Measurements from ENCODE around the gene CCK.
"Not testable (repeated sequence)": the region's sequence is repeated elsewhere in the genome, so short reads cannot be mapped to it uniquely, and the experiment has no call there.

The CCK gene

GRCh38 chr3:42266085-42266484 is at the start of gene CCK:
Gene CCK, minus strand, starts transcription at chr3:42266185. Its CDS starts 2,555 bp downstream, at chr3:42263630.
- no peak for DNase-seq (ENCODE audit: low spot score)

GRCh38 chr3:42314411-42314810 is 48.4 kb upstream of the CCK start:
- DNase-seq (ENCODE audit: low spot score): no peak

GRCh38 chr3:42308651-42309050 is 42.7 kb upstream of the CCK start:
- no peak for DNase-seq (ENCODE audit: low spot score)

GRCh38 chr3:42306499-42306898 is 40.5 kb upstream of the CCK start:
- DNase-seq (ENCODE audit: low spot score): no peak

GRCh38 chr3:42302924-42303634 is 37.1 kb upstream of the CCK start:
- no peak for DNase-seq (ENCODE audit: low spot score)

- DNase-seq (ENCODE audit: low spot score): no peak
Observed at GRCh38 chr3:42301446-42302175, 35.6 kb upstream of the CCK start.

- no peak for DNase-seq (ENCODE audit: low spot score)
Observed at GRCh38 chr3:42300778-42301177, 34.8 kb upstream of the CCK start.

- DNase-seq (ENCODE audit: low spot score): no peak
Observed at GRCh38 chr3:42300013-42300412, 34.0 kb upstream of the CCK start.

GRCh38 chr3:42298259-42298658 is 32.3 kb upstream of the CCK start:
- no peak for DNase-seq (ENCODE audit: low spot score)

- DNase-seq (ENCODE audit: low spot score): no peak
Observed at GRCh38 chr3:42292009-42292408, 26.0 kb upstream of the CCK start.

- DNase-seq (ENCODE audit: low spot score): no peak
Observed at GRCh38 chr3:42290966-42291714, 25.2 kb upstream of the CCK start.

GRCh38 chr3:42289026-42289425 is 23.0 kb upstream of the CCK start:
- DNase-seq (ENCODE audit: low spot score): no peak

GRCh38 chr3:42288385-42288784 is 22.4 kb upstream of the CCK start:
- no peak for DNase-seq (ENCODE audit: low spot score)

GRCh38 chr3:42287423-42287822 is 21.4 kb upstream of the CCK start:
- DNase-seq (ENCODE audit: low spot score): not testable (repeated sequence)

- DNase-seq (ENCODE audit: low spot score): no peak
Observed at GRCh38 chr3:42277676-42278075, 11.7 kb upstream of the CCK start.

GRCh38 chr3:42276141-42277132 is 10.5 kb upstream of the CCK start:
- DNase-seq (ENCODE audit: low spot score): no peak

- DNase-seq (ENCODE audit: low spot score): no peak
Observed at GRCh38 chr3:42275217-42275616, 9.2 kb upstream of the CCK start.

GRCh38 chr3:42274266-42274665 is 8.3 kb upstream of the CCK start:
- DNase-seq (ENCODE audit: low spot score): no peak

GRCh38 chr3:42273361-42273760 is 7.4 kb upstream of the CCK start:
- DNase-seq (ENCODE audit: low spot score): no peak

GRCh38 chr3:42271786-42272185 is 5.8 kb upstream of the CCK start:
- DNase-seq (ENCODE audit: low spot score): no peak

GRCh38 chr3:42270561-42270960 is 4.6 kb upstream of the CCK start:
- DNase-seq (ENCODE audit: low spot score): no peak

GRCh38 chr3:42269647-42270046 is 3.7 kb upstream of the CCK start:
- DNase-seq (ENCODE audit: low spot score): no peak

Measured in CD4-positive, alpha-beta T cell treated with Interleukin-6 at 100 ng/mL for 8 hours (primary cell).